ENCODE data around the gene SFMBT2.

DNA sequence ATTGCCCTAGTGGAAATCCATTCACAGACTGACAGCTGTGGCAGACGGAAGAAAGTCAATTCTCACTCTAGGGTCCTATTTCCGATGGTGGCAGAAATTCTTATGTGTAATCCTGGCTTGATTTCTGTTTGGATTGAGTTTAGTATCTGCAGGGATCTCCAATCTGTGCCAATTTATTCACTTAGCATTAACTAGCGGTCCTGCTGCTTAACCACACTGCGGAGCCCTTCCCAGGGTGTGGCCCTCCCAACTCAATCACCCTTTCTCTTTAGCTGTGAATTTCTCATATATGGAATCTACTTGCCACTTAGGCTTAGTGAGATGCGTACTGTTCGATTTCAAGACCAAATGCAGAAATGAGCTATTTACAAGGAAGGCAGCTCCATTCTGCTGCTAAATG lies 215.7 kb downstream of the SFMBT2 start:
- TF ChIP-seq, protein P1, sequence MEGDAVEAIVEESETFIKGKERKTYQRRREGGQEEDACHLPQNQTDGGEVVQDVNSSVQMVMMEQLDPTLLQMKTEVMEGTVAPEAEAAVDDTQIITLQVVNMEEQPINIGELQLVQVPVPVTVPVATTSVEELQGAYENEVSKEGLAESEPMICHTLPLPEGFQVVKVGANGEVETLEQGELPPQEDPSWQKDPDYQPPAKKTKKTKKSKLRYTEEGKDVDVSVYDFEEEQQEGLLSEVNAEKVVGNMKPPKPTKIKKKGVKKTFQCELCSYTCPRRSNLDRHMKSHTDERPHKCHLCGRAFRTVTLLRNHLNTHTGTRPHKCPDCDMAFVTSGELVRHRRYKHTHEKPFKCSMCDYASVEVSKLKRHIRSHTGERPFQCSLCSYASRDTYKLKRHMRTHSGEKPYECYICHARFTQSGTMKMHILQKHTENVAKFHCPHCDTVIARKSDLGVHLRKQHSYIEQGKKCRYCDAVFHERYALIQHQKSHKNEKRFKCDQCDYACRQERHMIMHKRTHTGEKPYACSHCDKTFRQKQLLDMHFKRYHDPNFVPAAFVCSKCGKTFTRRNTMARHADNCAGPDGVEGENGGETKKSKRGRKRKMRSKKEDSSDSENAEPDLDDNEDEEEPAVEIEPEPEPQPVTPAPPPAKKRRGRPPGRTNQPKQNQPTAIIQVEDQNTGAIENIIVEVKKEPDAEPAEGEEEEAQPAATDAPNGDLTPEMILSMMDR (IDR thresholded peaks at IDR 0.05) = no peak
- TF ChIP-seq POLR2A (IDR thresholded peaks at IDR 0.05) = no peak
